Measurements from ENCODE around the gene SH3GL3. TPM values are rescaled to one million over a fixed set of nuclear protein-coding genes. Genes with fewer than 3 reads are reported as not detected.

SH3GL3 gene
- total RNA-seq, 4 donors from 2014 or later, result 0.84 to 1.1 (median 0.97) TPM; not detected in 1

DNA sequence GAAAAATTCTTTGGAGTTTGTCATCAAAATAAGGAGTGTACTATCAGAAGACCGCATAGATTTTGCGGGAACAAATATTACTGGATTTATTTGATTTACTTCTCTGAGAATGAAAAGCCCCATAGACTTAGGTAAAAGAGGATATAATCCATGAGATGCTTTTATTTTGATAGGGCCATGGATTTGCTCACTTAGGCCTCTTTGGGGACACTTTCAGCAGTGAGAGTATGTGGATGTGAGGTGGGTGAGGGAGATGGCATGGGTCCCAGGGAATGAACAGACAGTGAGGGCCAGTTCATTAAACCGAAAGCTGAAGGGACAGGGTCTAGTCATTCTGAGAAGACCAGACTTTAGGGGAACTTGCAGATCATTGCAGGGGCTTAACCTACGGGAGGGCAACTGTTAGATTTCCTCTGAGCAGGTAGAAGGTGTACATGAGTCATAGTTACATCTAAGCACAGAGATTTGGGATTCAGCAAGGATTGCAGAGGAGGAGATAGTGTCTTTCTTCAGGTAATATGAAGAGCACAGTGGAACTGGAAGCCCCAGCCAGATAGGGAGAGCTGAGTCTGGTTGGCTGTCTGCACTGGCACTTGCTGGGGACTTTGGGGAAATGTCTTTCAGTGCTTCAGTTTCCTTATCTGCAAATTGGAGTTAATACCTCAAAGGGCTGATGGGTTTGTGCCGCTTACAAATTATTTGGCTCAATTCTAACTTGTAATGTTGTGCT, 30.8 kb downstream of the SH3GL3 start:
- WGBS, 2 donors, result 80 to 83% methylated on average over 5 of the region's 5 CpGs
- DNase-seq (ENCODE audit: low spot score in 2 of 2), result no peak
- TF ChIP-seq, protein P1, sequence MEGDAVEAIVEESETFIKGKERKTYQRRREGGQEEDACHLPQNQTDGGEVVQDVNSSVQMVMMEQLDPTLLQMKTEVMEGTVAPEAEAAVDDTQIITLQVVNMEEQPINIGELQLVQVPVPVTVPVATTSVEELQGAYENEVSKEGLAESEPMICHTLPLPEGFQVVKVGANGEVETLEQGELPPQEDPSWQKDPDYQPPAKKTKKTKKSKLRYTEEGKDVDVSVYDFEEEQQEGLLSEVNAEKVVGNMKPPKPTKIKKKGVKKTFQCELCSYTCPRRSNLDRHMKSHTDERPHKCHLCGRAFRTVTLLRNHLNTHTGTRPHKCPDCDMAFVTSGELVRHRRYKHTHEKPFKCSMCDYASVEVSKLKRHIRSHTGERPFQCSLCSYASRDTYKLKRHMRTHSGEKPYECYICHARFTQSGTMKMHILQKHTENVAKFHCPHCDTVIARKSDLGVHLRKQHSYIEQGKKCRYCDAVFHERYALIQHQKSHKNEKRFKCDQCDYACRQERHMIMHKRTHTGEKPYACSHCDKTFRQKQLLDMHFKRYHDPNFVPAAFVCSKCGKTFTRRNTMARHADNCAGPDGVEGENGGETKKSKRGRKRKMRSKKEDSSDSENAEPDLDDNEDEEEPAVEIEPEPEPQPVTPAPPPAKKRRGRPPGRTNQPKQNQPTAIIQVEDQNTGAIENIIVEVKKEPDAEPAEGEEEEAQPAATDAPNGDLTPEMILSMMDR (IDR thresholded peaks at IDR 0.05), result no peak
- intact Hi-C loops (cut with DNase I; ENCODE audit: low total_unique reads), result loop anchor here (10.0 kb wide), 1 partner anchor 67 kb away; no protein-coding TSS in a partner anchor
- no peak overlapping the region for H3K4me3 ChIP-seq (ENCODE audit: low read depth, poor library complexity, severe bottlenecking)

DNA sequence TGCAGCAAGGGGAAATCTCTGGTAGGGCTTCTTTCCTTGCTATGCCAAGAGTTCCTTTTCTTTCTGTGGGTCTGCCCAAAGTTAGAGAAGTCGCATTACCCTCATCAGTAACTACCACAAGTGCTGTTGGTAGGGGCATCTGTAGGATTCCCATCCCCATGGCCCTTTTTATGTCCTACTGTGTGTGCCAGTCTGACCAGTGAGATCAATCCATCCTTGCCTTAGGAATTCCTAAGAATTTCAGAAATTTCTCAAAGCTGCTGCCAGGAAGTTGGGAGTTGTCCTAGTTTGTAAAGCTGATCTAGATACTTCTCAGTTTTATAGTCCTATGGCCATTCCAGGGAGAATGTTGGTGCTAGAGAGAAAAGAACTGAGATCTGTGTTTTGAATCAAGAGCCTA, 36.5 kb downstream of the SH3GL3 start:
- WGBS, 2 donors, result 96 to 100% methylated on average over 1 of the region's 1 CpG
- intact Hi-C loops (cut with DNase I; ENCODE audit: low total_unique reads), result no loop called here
- DNase-seq (ENCODE audit: low spot score in 2 of 2), result no peak
- H3K4me3 ChIP-seq (ENCODE audit: low read depth, poor library complexity, severe bottlenecking), result no peak overlapping the region
- TF ChIP-seq, protein P1 (IDR thresholded peaks at IDR 0.05), result no peak
- TF ChIP-seq POLR2A (IDR thresholded peaks at IDR 0.05), result no peak

DNA sequence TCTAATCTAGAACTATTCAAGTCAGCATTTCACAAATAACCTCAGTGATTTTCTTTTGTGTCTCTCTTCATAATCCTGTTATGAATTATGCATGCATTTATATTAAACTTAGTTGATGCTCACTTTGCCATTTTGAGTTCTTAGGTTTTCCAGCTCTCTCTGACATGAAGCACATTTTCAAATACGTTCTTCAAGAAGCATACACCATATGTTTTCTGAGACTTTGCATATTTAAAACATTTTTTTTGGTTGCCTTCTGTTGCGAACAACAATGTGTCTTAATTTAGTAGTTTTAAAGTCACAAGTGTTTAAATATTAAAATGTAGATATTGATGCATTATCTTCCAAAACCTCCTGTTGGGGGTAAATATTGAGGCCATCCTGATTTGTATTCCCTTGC, 37.5 kb downstream of the SH3GL3 start:
- WGBS, 2 donors, result 70% methylated on average over 2 of the region's 2 CpGs
- intact Hi-C loops (cut with DNase I; ENCODE audit: low total_unique reads), result no loop called here
- no peak for DNase-seq (ENCODE audit: low spot score in 2 of 2)
- TF ChIP-seq, protein P1 (IDR thresholded peaks at IDR 0.05), result no peak
- no peak for TF ChIP-seq POLR2A (IDR thresholded peaks at IDR 0.05)
- no peak overlapping the region for H3K4me3 ChIP-seq (ENCODE audit: low read depth, poor library complexity, severe bottlenecking)

DNA sequence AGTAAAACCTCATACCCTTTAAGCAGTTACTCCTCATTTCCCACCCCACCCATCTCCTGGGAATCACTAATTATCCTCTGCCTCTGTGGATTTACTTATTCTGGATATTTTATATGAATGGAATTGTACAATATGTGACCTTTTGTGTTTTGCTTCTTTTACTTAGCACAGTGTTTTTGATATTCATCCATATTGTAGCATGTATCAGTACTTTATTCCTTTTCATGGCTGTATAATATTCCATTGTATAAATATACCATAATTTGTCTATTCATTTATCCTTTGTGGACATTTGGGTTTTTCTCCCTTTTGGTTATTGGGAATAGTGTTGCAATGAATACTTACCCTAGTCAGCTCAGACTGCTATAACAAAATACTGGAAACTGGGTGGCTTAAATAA, 39.2 kb downstream of the SH3GL3 start:
- no peak for TF ChIP-seq POLR2A (IDR thresholded peaks at IDR 0.05)
- TF ChIP-seq, protein P1 (IDR thresholded peaks at IDR 0.05), result no peak
- intact Hi-C loops (cut with DNase I; ENCODE audit: low total_unique reads), result no loop called here
- H3K4me3 ChIP-seq (ENCODE audit: low read depth, poor library complexity, severe bottlenecking), result no peak overlapping the region
- DNase-seq (ENCODE audit: low spot score in 2 of 2), result no peak

DNA sequence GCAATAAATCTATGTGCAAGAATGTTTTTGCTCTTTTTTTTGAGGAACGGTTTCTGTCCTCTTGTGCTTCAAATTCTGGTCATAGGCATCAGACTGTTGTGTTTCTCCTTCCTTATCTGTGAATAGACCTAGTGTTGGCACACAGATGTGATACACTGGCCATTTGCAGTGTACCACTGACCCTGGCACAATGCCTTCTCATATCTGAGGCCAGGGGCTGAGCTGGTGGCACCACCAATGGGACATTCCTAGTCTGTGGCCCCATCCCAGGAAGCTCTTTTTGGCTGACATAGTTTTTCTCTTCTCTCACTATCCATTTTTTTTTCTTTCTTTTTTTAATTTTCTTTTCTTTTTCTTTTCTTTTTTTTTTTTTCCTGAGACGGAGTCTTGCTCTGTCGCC, 40.4 kb downstream of the SH3GL3 start:
- H3K4me3 ChIP-seq (ENCODE audit: low read depth, poor library complexity, severe bottlenecking), result no peak overlapping the region
- no peak for DNase-seq (ENCODE audit: low spot score in 2 of 2)
- 76 to 80% methylated on average over 3 of the region's 3 CpGs for WGBS, 2 donors
- TF ChIP-seq, protein P1 (IDR thresholded peaks at IDR 0.05), result no peak
- TF ChIP-seq POLR2A (IDR thresholded peaks at IDR 0.05), result no peak
- intact Hi-C loops (cut with DNase I; ENCODE audit: low total_unique reads), result no loop called here

DNA sequence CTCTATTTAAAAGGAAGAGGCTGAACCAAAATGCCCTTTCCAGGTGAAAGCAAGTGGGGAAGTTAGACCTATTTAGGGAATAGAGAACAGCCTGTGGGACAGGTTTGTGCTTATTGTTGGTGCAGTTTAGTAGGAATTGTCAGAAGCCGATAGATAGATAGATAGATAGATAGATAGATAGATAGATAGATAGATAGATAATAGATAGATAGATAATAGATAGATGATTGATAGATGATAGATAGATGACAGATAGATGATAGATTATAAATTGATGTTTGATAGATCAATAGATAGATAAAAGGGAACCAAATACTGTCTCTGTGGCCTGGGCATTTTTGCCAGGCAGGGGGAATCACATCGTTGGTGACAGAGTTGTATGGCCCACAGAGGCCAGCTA, 42.5 kb downstream of the SH3GL3 start:
- no peak for TF ChIP-seq POLR2A (IDR thresholded peaks at IDR 0.05)
- TF ChIP-seq, protein P1 (IDR thresholded peaks at IDR 0.05), result no peak
- WGBS, 2 donors, result 82 to 91% methylated on average over 2 of the region's 2 CpGs
- H3K4me3 ChIP-seq (ENCODE audit: low read depth, poor library complexity, severe bottlenecking), result no peak overlapping the region
- no peak for DNase-seq (ENCODE audit: low spot score in 2 of 2)
- intact Hi-C loops (cut with DNase I; ENCODE audit: low total_unique reads), result no loop called here

All from lower leg skin (tissue), 4 donors.